NCI-H1092 (cell line): ENCODE data around the gene IMMP2L.
A peak's percentile ranks its signal among the peaks of the same experiment; 100 is the strongest.

ENCODE experiments used
- DNase-seq: peaks from one replicate; lab custom pipeline; 2025; lab: John Stamatoyannopoulos, UW

The IMMP2L gene

GRCh38 chr7:110867771-110868170 is 694.5 kb downstream of the IMMP2L start:
- DNase-seq, result no peak

DNA sequence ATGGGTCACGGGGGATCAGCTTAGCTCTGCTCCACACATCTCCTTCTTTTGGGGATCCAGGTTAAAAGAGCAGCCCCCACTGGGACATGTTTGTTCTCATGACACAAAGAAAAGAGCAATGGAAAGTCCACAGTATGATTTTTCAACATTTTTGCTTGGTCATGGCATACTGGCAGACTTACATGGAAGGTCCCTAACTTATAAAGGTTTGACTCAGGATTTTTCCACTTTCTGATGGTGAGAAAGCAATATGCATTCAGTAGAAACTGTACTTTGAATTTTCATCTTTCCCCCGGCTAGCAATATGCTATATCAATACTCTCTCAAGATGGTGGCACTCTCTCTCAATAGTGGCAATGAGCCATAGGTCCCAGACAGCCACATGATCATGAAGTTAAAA is 699.0 kb downstream of the IMMP2L start:
- no peak for DNase-seq

DNA sequence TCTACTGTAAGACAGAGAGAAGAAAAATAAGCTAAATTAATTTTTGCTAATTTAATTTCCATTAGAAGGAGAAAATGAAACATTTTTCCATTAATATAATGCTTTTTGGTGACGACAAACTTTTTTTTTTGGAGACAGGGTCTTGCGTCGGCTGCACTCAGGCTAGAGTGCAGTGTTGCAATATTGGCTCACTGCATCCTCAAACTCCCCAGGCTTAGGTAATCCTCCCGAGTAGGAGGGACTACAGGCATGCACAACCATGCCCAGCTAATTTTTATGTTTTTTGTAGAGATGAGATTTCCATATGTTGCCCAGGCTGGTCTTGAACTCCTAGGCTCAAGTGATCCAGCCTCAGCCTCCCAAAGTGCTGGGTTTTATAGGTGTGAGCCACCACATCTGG is 701.1 kb downstream of the IMMP2L start:
- DNase-seq, result no peak

DNA sequence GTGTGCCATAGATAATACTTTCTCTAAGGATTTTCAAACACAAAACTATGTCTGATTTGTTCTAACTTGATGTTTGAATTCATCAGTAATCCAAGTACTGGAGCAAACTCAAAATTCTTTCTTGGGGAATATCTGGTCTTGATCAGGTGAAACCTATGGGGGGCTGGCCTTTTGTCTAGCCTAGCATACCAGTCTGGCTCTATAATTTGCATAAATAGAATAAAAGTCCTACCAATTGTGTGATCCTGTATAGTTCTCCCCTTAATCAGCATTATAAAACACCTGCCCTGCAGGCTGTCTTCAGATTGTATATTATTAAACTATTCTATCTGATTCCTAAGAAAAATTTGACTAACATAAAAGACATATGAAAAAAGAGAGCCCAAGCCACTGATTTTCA is 705.2 kb downstream of the IMMP2L start:
- DNase-seq, result no peak

GRCh38 chr7:110856704-110857103 is 705.6 kb downstream of the IMMP2L start:
- no peak for DNase-seq

DNA sequence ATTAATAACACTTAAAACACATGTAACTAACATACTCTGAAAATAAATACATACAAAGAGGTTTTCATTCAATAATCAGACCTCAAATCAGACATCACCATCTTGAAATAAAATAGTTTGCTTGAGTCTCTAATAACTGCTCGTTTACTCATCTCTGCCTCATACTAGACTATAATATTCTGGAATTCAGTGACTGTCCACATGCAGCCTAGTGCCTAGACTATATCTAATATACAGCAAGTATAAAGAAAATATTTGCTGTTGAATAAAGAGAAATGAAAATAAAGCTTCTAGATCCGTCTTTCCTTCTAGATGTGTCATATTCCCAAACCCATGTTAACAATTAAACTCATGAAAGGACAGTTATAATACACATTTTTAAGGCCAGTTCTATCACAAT is 707.6 kb downstream of the IMMP2L start:
- DNase-seq, result no peak

- no peak for DNase-seq
These were observed 708.1 kb downstream of the IMMP2L start for GRCh38 chr7:110854166-110854565.

GRCh38 chr7:110853263-110853662 is 709.0 kb downstream of the IMMP2L start:
- DNase-seq, result no peak

DNA sequence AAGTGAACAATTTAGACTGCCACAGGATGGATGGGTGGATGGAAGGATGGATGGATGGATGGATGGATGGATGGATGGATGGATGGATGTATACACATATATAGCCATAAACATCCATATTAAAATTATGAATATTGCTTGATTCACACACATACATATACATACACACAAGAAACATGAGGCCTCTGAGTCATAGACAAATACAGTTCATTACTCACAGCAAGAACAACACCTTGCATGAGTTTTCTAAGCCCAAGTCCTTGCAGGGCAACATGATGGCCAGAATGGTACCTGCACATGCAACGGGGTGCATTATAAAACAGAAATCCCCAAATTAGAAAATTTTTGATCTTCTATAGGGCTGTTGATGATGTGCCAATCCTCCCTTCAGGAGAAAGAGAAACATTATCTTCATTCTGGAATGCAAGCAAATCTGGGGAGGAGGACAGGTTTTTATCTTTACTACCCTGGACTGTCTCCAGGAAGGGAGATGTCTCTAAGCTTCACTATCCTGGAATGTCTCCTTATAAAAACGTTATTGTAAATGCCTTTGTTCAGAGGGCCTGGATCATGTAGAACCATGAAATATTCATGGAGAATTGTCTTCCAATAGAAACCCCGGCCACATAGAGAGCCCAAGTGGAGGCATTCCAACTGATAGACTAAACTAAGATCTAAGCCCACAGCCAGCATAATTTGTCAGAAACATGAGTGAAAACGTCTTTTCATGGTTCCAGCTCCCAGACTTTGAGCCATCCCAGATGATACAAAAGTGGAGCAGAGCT is 709.9 kb downstream of the IMMP2L start:
- DNase-seq, result no peak

GRCh38 chr7:110850224-110850623 is 712.1 kb downstream of the IMMP2L start:
- no peak for DNase-seq

DNA sequence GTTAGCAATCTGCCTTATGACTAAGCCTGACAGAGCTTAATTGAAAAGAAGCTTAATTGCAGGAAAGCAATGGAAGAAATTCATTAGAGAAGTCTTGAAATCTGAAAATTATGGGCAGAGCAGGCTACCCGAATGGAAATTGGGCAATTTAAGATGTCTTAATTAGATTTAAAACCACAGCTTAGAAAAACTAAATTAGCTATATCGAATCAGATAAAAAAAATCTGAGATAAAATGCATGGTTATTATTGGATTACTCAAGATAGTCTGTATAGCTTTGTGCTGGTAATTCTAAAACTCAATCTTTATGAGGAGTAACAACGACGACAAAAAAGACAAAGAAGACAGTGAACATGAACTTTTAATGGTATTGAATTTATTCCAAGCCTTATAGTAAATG is 719.5 kb downstream of the IMMP2L start:
- DNase-seq, result no peak

GRCh38 chr7:110841840-110842545 is 720.3 kb downstream of the IMMP2L start:
- peak; percentile 63 for DNase-seq

DNA sequence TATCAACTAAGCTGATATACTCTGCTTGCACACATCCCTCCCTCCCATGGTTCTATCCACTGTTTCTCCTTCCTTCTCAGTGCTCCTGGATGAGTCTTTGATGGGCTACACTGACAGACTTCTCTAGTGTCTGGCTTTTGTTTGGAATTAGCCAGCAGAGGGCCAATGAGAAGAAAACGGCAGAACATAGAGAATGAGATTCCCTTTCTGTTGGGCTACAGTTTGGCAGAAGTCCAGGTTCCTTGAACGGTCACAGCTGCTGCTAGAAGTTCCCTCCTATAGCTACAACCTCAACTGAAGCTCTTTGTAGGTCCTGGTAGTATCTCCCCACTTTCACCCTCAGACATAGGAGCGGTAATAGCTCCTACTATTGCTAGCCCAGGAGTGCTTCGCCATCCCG is 722.4 kb downstream of the IMMP2L start:
- DNase-seq, result peak; percentile 83

DNA sequence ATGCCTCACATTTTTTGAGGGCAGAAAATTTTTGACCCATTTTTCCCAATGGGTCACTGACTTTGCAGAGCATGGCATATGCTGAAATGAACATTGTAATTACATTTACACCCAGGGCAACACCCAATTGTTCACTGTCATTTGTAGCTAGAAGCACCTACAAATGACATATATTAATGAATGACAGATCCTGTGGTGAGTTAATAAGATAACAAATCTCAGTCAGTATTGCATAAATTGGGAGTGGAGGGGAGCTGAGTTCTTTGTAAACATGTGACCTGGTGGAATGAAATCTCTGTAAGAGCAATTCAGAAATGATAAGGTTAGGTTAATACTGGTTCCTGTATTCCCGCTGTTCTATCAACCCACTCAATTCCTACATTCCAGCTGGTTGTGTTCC is 726.4 kb downstream of the IMMP2L start:
- DNase-seq, result no peak

DNA sequence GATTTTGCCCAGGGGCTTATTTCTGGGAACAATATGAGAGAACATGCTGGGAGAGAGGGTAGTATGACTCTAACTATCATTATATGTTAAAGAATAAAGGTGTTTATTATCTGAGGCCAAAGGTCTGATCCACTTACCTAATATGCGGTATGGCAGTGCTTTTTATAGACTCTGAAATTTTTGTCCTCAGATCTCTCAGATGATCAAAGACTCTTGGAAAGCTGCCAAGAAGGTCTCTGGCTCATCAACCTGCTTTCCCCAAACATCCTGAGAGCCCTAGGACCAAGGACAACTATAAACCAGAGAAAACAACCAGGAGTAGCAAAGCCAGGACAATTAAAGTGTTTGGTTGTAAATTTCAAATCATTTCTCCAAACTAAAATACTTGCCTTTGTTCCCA is 727.1 kb downstream of the IMMP2L start:
- DNase-seq, result peak; percentile 13

DNA sequence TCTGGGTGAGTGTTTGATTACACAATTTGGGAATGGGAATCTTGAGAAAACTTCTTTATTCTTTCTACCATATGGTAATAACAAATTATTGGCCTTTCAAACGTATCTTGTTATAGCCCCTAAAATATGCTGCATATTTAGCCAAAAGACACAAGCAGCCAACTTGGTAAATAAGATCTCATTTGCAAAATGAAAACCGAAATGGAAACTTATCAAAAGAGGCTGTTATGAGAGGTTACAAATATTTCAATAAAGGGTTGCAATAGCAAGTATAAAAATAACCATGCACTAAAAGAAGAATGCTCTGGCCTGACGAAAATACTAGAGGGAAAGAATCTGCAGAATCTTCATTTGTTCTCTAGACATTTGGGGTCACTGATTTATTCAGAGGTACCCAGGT is 730.9 kb downstream of the IMMP2L start:
- no peak for DNase-seq

DNA sequence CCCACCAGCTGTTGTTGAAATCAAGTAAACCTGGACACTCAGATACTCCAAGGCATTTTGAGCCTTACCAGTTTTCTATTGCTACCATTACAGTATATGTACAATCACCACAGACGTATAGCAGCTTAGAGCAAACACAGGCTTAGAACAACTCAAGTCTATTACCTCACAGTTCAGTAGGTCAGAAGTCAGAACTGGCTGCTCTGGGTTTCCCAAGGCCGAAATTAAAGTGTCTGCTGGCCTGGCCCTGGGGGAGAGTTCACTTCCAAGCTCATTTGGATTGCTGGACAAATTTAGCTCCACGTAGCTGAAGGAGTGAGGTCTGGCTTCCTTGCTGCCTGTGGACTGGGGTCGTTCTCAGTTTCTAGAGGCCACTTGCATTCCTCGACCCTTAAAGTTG is 731.5 kb downstream of the IMMP2L start:
- DNase-seq, result no peak

- no peak for DNase-seq
These were observed 734.4 kb downstream of the IMMP2L start for GRCh38 chr7:110827936-110828335.

DNA sequence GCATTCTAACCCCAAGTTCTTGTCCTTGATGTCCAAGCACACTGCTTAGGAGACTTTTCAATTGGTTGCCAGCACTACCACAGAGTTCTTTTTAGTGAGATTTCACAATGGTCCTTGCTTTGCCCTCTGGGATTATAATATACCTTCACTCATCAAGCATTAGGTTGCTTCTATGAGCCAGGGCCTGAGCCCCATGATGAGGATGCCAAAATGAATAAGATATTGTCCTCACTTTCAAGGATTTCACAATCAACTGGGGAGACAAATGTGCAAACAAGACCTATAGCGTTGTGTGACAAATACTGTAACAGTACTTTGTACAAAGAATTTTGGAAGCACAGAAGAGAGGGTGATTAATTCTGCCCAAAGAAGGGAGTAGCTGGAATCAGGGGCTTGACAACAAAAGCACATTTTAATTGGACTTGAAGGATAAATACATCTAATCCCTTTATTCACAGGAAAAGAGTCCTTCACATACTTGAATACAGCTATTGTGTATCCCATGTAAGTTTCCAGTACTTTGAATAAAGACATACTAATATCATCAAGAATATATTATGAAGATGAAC is 734.9 kb downstream of the IMMP2L start:
- no peak for DNase-seq

- DNase-seq, result no peak
These were observed 748.3 kb downstream of the IMMP2L start for GRCh38 chr7:110813986-110814385.

GRCh38 chr7:110809832-110810231 is 752.5 kb downstream of the IMMP2L start:
- DNase-seq, result no peak

- DNase-seq, result no peak
These were observed 753.9 kb downstream of the IMMP2L start for GRCh38 chr7:110808361-110808760.

DNA sequence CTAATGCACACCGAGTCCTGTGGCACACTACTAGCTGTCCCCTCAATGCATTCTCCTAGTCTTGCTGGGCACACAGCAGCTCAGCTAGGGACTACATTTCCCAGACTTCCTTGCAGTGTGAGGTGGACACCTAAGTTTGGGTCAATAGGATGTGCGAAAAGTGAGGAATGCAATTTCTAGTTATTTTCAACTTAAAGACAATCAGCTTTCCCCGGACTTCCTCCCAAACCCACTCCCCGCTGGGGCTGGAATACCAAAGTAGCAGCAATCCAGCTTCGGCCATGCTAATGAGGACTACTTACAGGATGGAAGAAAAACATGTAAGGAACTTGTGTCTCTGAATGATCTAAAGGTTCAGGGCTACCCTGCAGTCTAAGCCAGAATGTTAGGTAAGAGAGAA is 757.8 kb downstream of the IMMP2L start:
- no peak for DNase-seq
